H1 (cell line): ENCODE measurements around the gene DPM2. TPM values are rescaled to one million over a fixed set of nuclear protein-coding genes. Genes with fewer than 3 reads are reported as not detected.

Experiments
- ATF2 ChIP-seq: IDR thresholded peaks from 2 replicates; pipeline ENCODE4 v1.6.1; 2012; ENCODE audit warnings: low read length, inconsistent platforms
- polyA plus RNA-seq, 7 experiments: library from polyadenylated mRNA; depleted of rRNA in 3 of 7; stranded (reverse) in 5 of 7; unstranded in 2 of 7; fragments of >200 nt in 5 of 7; fragments of 200-250 nt in 2 of 7; gene quantifications; 1 replicate in 5 of 7; 2 replicates in 1 of 7; 4 replicates in 1 of 7; pipeline versions ENCODE4 v1.2.1 to v1.2.3, GENCODE V29; 2011 to 2013; ENCODE audit warnings: missing spikeins in 2 of 7, mixed read lengths in 2 of 7
- total RNA-seq: library from RNA; stranded (reverse); fragmentation: NEBNext Ultra II Directional; extraction: Animal tissue kit (Norgen Biotek cat#: 25700); gene quantifications from 2 replicates; pipeline ENCODE4 v1.2.1, GENCODE V29; 2021

The DPM2 gene
- total and polyA plus RNA-seq, 2 of the 8 experiments (the other 6 are each of a cell fraction or from before 2014, with no cell fraction given), result 45.4 to 95.4 TPM

GRCh38 chr9:127941062-127941960, 3.7 kb upstream of the DPM2 start (continued):
- TF ChIP-seq ATF2, result no peak
